8988T (cell line): Measurements from ENCODE around the gene ALPP.
"Not testable (repeated sequence)": the region's sequence is repeated elsewhere in the genome, so short reads cannot be mapped to it uniquely, and the experiment has no call there.

Source experiments
- DNase-seq: peaks from one replicate; pipeline ENCODE4 v3.0.0; 2011

ALPP gene

GRCh38 chr2:232364806-232365594 is 13.6 kb upstream of the ALPP start:
- DNase-seq = not testable (repeated sequence)

GRCh38 chr2:232365621-232366321 is 12.8 kb upstream of the ALPP start:
- DNase-seq = peak; percentile 77

DNA sequence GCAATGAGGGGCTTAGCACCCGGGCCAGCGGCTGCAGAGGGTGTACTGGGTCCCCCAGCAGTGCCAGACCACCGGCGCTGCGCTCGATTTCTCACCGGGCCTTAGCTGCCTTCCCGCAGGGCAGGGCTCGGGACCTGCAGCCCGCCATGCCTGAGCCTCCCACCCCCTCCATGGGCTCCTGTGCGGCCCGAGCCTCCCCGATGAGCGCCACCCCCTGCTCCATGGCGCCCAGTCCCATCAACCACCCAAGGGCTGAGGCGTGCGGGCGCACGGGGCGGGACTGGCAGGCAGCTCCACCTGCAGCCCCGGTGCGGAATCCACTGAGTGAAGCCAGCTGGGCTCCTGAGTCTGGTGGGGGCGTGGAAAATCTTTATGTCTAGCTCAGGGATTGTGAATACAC is 12.1 kb upstream of the ALPP start:
- DNase-seq = not testable (repeated sequence)

DNA sequence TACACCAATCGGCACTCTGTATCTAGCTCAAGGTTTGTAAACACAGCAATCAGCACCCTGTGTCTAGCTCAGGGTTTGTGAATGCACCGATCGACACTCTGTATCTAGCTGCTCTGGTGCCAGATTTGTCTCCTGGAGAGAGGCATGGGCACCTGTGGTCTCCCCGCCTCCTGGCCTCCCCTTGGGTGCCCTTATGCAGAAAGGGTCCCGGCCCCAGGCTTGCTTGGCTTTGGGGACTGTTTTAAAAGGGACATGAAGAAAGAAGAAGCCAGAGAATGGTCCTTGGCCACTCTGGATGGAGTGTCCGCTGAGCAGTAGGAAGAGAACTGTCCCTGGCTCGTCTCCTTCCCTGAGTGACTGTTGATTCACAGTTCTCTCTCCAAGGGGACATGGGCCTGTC is 11.5 kb upstream of the ALPP start:
- no peak for DNase-seq

DNA sequence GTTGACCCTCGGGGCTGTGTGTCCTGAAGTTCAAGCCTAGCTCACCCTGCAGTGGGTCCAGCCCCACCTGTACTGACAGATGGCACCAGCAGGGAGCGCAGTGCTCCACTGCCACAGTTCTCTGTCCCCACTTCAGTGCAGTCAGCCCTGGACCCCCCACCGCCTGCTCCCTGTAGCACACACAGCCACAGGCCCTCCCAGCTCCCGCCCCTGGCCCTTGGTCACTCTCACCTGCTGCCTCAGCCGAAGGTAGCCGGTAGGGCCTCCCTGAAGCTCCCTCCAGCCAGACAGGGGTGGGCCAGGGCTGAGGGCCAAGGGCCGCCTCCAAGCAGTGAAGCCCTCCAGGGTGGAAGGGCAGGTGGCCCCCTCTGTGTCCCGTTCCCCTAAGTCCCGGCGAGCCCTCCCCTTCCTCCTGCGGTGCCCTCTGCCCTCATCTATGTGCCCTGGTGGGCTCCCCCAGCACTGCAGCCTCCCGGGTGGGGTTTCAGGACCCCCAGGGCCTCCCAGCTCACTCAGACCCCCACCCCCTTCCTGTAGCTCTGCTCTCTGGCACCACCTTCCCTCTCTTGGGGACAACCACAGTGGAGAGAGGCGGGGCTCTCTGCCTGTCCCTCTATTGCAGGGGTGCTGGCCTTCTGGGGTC is 10.8 kb upstream of the ALPP start:
- DNase-seq = peak; percentile 76

- DNase-seq = peak; percentile 56
These were observed 10.2 kb upstream of the ALPP start for GRCh38 chr2:232368311-232368731.

DNA sequence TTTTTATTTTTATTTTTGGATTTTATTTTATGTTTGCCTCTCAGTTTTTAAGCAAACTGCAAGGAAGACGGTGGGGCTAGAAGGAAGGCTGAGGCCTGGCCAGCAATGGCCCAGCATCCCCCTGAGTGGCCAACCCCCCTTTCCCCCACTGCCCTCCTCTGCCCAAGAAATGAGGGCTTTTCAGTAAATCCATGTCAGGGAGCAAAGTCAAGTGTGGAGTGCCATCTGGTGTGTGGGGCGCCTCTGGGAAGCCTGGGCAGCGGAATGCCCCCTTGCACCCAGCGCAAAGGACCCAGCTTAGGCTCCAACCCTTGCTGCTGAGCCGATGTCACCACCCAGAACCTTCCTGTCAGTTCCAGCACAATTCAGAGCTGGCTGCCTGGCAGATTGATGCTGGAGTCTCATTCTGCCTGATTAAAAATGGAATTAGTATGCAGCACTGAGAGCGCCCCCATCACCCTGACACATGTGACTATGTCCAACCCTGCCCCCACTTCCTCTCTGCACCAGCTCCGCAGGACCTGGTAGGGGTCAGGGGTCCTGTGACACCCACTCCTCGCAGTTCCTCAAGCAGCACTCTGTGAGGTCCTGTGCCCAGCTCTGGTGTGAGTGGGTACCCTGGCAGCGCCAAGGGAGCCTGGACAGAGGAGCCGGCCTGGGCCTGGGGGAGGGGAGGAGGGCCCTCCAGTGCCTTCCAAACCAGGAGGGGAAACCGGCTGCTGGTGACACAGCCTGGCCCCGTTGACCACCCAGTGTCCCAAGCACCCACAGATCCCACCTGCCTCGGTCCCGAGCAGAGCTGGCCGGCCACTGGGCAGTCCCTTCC is 9.2 kb upstream of the ALPP start:
- no peak for DNase-seq

DNA sequence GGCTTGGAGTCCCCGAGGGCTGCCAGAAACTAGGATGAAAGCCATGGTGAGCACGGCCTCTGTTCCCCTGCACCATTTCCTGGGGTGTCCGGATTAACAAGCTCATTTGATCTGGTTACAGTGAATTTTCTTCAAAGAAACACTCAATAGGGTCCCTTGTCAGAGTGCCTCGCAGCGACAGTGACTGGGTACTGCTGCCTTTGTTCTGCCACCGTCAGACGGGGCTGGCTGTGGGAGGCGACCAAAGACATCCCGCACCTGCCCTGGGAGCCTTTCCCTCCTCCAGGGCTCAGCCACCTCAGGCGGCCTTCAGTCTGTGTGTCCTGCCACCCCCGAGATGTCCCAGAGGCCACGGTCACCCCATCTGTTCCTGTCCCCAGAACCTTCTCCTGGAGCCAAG is 8.5 kb upstream of the ALPP start:
- not testable (repeated sequence) for DNase-seq

DNA sequence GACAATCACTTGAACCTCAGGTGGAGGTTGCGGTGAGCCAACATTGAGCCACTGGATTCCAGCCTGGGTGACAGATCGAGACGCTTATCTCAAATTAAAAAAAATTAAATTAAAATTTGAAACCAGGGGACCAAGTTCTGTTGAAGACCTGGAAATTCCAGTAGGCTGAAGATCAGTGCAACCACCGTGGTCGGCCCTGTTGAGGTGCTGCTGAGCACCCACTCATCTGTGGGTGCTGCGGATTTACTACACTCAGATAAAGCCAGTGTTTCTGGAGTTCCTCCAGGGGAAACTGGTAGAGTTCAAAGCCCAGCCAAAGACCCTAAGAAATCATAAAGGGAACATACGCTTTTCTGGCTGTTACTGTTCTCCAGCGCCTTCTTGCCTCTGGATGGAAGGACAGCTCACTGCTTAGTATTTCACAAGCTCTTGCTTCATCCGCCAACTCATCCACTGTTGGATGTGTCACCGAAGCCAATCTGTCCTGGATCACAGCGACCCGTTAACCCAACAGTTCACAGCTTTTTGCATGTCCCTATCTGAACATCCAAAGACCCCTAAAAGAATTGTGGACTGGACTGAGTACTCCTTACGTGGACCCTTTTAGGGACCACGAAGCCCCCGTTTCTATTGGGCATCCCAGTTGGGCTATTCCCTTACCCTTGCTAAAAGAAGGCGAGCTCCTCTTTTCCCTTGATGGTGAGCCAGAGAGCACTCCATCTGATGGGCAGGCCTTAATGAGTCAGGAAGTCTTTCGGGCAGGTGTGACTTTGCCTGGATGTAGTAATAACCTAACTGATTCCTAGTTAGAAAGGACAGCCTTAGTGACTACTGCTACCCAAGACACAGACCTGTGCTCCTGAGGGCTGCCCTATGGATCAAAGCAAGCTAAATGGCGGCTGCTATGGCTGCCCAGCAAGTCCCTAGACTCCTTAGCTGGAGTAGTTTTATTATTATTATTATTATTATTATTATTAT is 6.0 kb upstream of the ALPP start:
- peak; percentile 61 for DNase-seq

- DNase-seq = no peak
These were observed 4.2 kb upstream of the ALPP start for GRCh38 chr2:232374356-232374755.

GRCh38 chr2:232375164-232375563 is 3.4 kb upstream of the ALPP start:
- DNase-seq = peak; percentile 12

GRCh38 chr2:232376260-232376659 is 2.3 kb upstream of the ALPP start:
- peak; percentile 17 for DNase-seq

DNA sequence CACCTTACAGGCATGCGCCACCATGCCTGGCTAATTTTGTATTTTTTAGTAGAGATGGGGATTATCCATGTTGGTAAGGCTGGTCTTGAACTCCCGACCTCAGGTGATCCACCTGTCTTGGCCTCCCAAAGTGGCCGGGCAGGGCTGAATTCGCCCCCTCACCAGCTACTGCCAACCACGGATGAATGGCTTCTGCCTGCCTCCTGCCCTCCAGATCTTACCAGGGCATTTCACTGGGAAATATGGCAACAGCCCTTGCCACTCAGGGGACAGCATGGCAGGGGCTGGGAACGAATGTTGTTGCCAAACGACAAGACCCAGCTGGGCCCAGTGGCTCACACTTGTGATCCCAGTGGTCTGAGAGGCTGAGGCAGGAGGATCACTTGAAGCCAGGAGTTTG is 1.8 kb upstream of the ALPP start:
- no peak for DNase-seq

DNA sequence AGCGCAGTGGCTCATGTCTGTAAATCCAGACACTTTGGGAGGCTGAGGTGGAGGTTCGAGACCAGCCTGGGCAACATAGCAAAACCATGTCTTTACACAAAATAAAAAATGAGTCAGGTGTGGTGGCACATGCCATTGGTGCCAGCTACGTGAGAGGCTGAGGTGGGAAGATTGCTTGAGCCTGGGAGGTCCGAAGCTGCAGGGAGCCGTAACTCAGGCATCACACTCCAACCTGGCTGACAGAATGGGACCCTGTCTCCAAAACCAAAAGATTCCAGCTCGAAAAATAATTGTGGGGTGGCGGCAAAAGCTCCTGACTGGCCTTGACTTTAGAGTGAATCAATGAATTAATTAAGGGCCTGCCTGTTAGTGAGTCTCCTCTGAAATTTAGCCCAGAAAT is 1.2 kb upstream of the ALPP start:
- DNase-seq = no peak

DNA sequence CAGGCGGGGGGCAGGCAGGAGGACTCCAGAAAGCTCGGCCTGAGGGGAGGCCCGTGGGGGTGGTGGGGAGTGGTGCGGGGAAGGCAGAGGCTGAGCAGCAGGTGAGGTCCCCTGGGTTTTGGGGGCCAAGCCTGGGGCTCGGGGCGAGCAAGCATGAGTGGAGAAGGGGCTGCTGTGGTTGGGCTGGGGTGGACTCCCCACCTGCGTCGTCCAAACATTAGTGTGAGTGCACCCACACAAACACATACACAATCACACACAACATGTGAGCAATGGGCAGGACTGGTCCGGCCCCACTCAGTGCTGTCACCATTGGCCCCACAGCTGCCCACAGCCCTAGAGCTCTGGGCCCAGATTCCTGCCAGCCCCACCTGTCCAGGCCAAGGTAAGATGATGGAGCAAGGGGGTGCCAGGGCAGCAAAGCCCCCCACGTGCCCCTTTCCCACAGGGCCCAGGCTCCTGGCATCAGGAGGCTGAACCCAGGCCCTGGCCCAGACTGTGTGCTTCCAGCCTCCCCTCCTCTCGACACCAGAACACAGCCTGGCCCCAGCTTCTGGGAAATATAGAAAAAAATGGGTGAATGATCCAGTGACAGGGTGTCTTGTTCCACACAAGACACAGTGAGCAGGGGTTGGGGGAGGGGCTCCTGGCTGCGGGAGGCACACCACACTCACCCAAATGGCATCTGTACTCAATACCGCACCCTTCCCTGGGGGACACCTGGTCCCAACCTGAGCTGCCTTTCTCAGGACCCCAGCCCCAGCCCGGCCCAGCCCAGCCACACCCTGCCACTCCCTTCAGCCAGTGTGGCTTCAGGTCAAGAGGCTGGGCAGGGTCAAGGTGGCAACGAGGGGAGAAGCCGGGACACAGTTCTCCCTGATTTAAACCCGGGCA is 463 bp upstream of the ALPP start:
- peak; percentile 43 for DNase-seq

DNA sequence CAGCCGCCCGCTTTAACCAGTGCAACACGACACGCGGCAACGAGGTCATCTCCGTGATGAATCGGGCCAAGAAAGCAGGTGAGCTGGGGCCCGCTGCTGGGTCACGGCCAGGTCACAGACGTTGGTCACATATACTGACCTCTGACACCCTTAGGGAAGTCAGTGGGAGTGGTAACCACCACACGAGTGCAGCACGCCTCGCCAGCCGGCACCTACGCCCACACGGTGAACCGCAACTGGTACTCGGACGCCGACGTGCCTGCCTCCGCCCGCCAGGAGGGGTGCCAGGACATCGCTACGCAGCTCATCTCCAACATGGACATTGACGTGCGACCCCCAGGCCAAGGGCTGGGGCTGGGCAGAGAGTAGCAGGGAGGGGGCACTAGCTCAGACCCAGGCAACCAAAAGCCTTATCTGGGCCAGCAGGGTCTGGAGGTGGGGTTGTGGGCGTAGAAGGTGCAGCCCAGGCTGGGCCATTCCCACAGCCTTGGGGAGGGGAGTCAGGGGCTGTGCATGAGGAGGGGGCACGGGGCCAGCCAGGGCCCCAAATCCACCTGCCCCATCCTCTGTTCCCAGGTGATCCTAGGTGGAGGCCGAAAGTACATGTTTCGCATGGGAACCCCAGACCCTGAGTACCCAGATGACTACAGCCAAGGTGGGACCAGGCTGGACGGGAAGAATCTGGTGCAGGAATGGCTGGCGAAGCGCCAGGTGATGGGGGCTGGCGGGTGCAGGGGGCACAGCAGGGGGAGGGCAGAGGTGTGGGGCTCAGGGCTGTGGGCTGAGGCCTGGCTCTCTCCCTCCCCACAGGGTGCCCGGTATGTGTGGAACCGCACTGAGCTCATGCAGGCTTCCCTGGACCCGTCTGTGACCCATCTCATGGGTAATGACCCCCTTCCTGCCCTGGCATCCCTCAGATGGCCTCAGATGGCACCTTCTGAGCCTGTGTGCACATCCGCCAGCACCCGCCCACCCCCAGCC is 1.3 kb downstream of the ALPP start:
- DNase-seq = peak; percentile 10

- DNase-seq = peak; percentile 35
These were observed 2.9 kb downstream of the ALPP start for GRCh38 chr2:232381204-232382031.
